ENCODE results near the gene STARD5. TPM values are rescaled to one million over a fixed set of nuclear protein-coding genes. Genes with fewer than 3 reads are reported as not detected.

Gene STARD5
- total RNA-seq, 1 donor from 2014 or later, result 5.5 TPM

DNA sequence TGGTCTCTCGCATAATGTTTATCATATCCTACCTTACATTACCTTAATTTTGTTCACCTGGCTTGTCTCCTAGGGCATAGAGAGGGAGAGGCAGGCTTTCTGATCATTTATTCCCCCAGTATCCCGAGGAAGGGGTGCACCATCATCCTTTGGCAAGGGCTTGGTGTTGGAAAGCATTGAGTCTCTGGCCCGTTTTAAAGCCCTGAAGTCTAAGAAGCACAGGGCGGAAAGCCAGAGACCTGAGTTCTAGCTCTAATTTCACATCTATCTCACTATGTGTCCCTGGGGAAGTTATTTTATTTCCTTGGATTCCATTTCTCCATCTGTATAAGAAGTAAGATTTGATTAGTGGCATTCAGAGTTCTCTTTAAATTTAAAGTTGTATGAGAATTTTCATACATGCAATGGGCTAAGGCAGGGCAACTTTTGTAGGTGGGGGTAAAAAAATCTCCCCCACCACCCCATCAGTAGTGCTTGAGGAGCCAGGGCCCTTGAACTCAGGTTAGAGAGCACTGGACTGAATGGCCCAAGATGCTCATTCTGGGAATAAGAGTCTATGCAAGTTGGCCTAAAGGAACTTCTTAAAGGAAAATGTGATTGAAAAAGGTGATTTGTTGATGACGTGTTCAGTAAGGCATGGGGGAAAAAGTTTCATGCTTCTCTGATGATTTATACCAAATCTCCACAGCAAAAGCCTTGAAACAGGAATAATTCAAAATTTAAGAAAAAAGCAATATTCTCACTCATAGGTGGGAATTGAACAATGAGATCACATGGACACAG is 40.0 kb upstream of the STARD5 start:
- no peak overlapping the region for H3K27ac ChIP-seq (ENCODE audit: low read depth, low read length)
- H3K4me2 ChIP-seq (ENCODE audit: low read length), result no peak overlapping the region
- H3K9me3 ChIP-seq (ENCODE audit: insufficient read depth, low read depth, low read length), result peaks cover 4% of the 10 kb centered on the region
- H3K79me2 ChIP-seq (ENCODE audit: insufficient read depth, low read length), result no peaks in the 10 kb centered on the region
- no peaks in the 10 kb centered on the region for H3K36me3 ChIP-seq (ENCODE audit: insufficient read depth, low read length)
- no peak for FAIRE-seq
- no peak for DNase-seq (ENCODE audit: low read depth)
- H3K4me3 Mint-ChIP-seq (ENCODE audit: unreplicated experiment), result no peak overlapping the region
- no peaks in the 10 kb centered on the region for H3K27me3 ChIP-seq (ENCODE audit: insufficient read depth, low read length)
- no peak overlapping the region for H3K9ac ChIP-seq (ENCODE audit: low read length)
- no peaks in the 10 kb centered on the region for H3K9me3 Mint-ChIP-seq (ENCODE audit: unreplicated experiment)
- H3K4me1 ChIP-seq (ENCODE audit: insufficient read depth, low read length), result no peaks in the 10 kb centered on the region
- H3K27ac Mint-ChIP-seq (ENCODE audit: unreplicated experiment), result no peak overlapping the region
- H2AFZ ChIP-seq (ENCODE audit: low read depth, low read length), result no peak overlapping the region
- H3K27me3 Mint-ChIP-seq (ENCODE audit: low read depth, unreplicated experiment), result no peaks in the 10 kb centered on the region
- H4K20me1 ChIP-seq (ENCODE audit: insufficient read depth, low read length), result no peaks in the 10 kb centered on the region
- no peaks in the 10 kb centered on the region for H3K36me3 Mint-ChIP-seq (ENCODE audit: low read depth, unreplicated experiment)
- H3K4me1 Mint-ChIP-seq (ENCODE audit: low read depth, unreplicated experiment), result no peaks in the 10 kb centered on the region
- no peak overlapping the region for H3K4me3 ChIP-seq (ENCODE audit: insufficient read depth, low read depth, low read length)
- TF ChIP-seq CTCF (IDR thresholded peaks at IDR 0.05; ENCODE audit: insufficient read depth, low read depth, low read length), result no peak

DNA sequence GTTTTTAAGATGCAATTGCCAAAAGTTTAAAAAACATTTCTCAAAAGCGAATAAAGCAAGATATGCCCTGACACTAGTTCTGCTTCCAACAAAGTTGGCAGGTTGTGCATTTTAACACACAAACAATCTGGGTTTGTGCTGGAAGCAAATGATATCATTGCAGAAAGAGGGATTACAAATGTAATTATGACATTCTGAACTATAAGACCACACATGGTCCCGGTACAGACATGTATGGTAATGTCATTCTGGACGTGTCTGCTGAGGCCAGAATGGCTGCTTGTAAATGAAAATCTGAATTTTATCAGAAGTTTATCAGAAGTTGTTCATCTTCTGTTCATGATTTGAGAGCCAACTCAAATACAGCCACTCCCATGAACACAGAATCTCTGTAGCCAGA is 39.3 kb upstream of the STARD5 start:
- Mint-ChIP-seq H3K4me3 (ENCODE audit: unreplicated experiment) (no peak overlapping the region), H3K36me3 (ENCODE audit: low read depth, unreplicated experiment) (no peaks in the 10 kb centered on the region), H3K9me3 (ENCODE audit: unreplicated experiment) (no peaks in the 10 kb centered on the region), H3K27me3 (ENCODE audit: low read depth, unreplicated experiment) (no peaks in the 10 kb centered on the region), H3K4me1 (ENCODE audit: low read depth, unreplicated experiment) (no peaks in the 10 kb centered on the region), H3K27ac (ENCODE audit: unreplicated experiment) (no peak overlapping the region)
- Histone ChIP-seq H3K4me1 (ENCODE audit: insufficient read depth, low read length) (no peaks in the 10 kb centered on the region), H3K4me2 (ENCODE audit: low read length) (no peak overlapping the region), H3K9me3 (ENCODE audit: insufficient read depth, low read depth, low read length) (peaks cover 4% of the 10 kb centered on the region), H3K27ac (ENCODE audit: low read depth, low read length) (no peak overlapping the region), H3K79me2 (ENCODE audit: insufficient read depth, low read length) (no peaks in the 10 kb centered on the region), H3K4me3 (ENCODE audit: insufficient read depth, low read depth, low read length) (no peak overlapping the region), H3K9ac (ENCODE audit: low read length) (no peak overlapping the region), H2AFZ (ENCODE audit: low read depth, low read length) (no peak overlapping the region), H3K36me3 (ENCODE audit: insufficient read depth, low read length) (no peaks in the 10 kb centered on the region), H4K20me1 (ENCODE audit: insufficient read depth, low read length) (no peaks in the 10 kb centered on the region), H3K27me3 (ENCODE audit: insufficient read depth, low read length) (no peaks in the 10 kb centered on the region)
- no peak for TF ChIP-seq EZH2 (IDR thresholded peaks at IDR 0.05; ENCODE audit: insufficient read depth, low read length)
- TF ChIP-seq CTCF (IDR thresholded peaks at IDR 0.05; ENCODE audit: insufficient read depth, low read depth, low read length), result no peak
- DNase-seq (ENCODE audit: low read depth) (no peak), FAIRE-seq (no peak)

DNA sequence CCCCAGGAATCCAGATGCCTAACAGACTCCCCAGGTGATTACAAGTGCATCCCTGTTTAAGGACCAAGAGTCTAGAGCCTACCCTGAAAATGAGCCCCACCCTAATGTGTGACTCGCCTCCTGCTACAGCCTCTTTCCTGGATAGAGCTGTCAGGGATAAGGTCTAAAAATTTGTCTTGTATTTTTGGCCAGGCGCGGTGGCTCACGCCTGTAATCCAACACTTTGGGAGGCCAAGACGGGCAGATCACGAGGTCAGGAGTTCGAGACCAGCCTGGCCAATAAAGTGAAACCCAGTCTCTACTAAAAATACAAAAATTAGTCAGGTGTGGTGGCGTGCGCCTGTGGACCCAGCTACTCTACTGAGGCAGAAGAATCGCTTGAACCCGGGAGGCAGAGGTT is 38.8 kb upstream of the STARD5 start:
- Histone ChIP-seq H2AFZ (ENCODE audit: low read depth, low read length) (no peak overlapping the region), H3K36me3 (ENCODE audit: insufficient read depth, low read length) (no peaks in the 10 kb centered on the region), H3K4me2 (ENCODE audit: low read length) (no peak overlapping the region), H3K9me3 (ENCODE audit: insufficient read depth, low read depth, low read length) (peaks cover 4% of the 10 kb centered on the region), H3K27me3 (ENCODE audit: insufficient read depth, low read length) (no peaks in the 10 kb centered on the region), H3K27ac (ENCODE audit: low read depth, low read length) (no peak overlapping the region), H3K9ac (ENCODE audit: low read length) (no peak overlapping the region), H3K79me2 (ENCODE audit: insufficient read depth, low read length) (no peaks in the 10 kb centered on the region), H4K20me1 (ENCODE audit: insufficient read depth, low read length) (no peaks in the 10 kb centered on the region), H3K4me3 (ENCODE audit: insufficient read depth, low read depth, low read length) (no peak overlapping the region), H3K4me1 (ENCODE audit: insufficient read depth, low read length) (no peaks in the 10 kb centered on the region)
- H3K27me3 Mint-ChIP-seq (ENCODE audit: low read depth, unreplicated experiment), result no peaks in the 10 kb centered on the region
- no peak for FAIRE-seq
- no peak for DNase-seq (ENCODE audit: low read depth)
- no peaks in the 10 kb centered on the region for H3K4me1 Mint-ChIP-seq (ENCODE audit: low read depth, unreplicated experiment)
- TF ChIP-seq EZH2 (IDR thresholded peaks at IDR 0.05; ENCODE audit: insufficient read depth, low read length) (no peak), CTCF (IDR thresholded peaks at IDR 0.05; ENCODE audit: insufficient read depth, low read depth, low read length) (no peak)
- no peak overlapping the region for H3K4me3 Mint-ChIP-seq (ENCODE audit: unreplicated experiment)
- no peaks in the 10 kb centered on the region for H3K9me3 Mint-ChIP-seq (ENCODE audit: unreplicated experiment)
- H3K27ac Mint-ChIP-seq (ENCODE audit: unreplicated experiment), result no peak overlapping the region
- no peaks in the 10 kb centered on the region for H3K36me3 Mint-ChIP-seq (ENCODE audit: low read depth, unreplicated experiment)

All from astrocyte (in vitro differentiated cells and primary cell).